Thyroid gland (tissue), 4 donors: ENCODE results near the gene KREMEN1.

Source experiments
- CTCF ChIP-seq, 6 experiments: fragments of 200-600 bp in 3 of 6; fragments of 450-650 bp in 3 of 6; sonication (generic) in 3 of 6; IDR thresholded peaks; one replicate each; pipeline ENCODE4 v1.5.1; 2016 to 2019; ENCODE audit warnings: antibody characterized with exemption in 6 of 6, mild to moderate bottlenecking in 2 of 6, inconsistent platforms in 1 of 6, moderate library complexity in 1 of 6
- POLR2A ChIP-seq, 2 donors: fragments of 450-650 bp; IDR thresholded peaks; one replicate each; pipeline ENCODE4 v1.6.1; 2017; ENCODE audit warnings: antibody characterized with exemption in 2 of 2, mild to moderate bottlenecking in 2 of 2, moderate library complexity in 1 of 2

- no peak for TF ChIP-seq CTCF (IDR thresholded peaks at IDR 0.05)
- TF ChIP-seq POLR2A (IDR thresholded peaks at IDR 0.05) = no peak
These were observed 102.5 kb downstream of the KREMEN1 start for GRCh38 chr22:29175312-29175835.
